Fibroblast of lung (primary cell): ENCODE data around the gene ATP5PF. TPM values are rescaled to one million over a fixed set of nuclear protein-coding genes. Genes with fewer than 3 reads are reported as not detected.
"Not testable (repeated sequence)": the region's sequence is repeated elsewhere in the genome, so short reads cannot be mapped to it uniquely, and the experiment has no call there.

Experiments used
- DNase-seq, 2 donors: peaks; one replicate each; pipeline versions ENCODE4 v3.0.0 to v3.0.0-alpha.2; 2010; ENCODE audit warnings: low read depth in 2 of 2
- H2AFZ ChIP-seq: 2 replicates; pipeline ENCODE4 v1.5.1; 2012; ENCODE audit warnings: low read length, control low read depth, inconsistent platforms
- H3K27ac ChIP-seq: 2 replicates; pipeline ENCODE4 v1.5.1; 2011; ENCODE audit warnings: low read length, control low read depth; ENCODE audit not compliant: insufficient read depth
- H3K27me3 ChIP-seq: 2 replicates; pipeline ENCODE4 v1.5.1; 2011; ENCODE audit warnings: mild to moderate bottlenecking, low read length; ENCODE audit not compliant: control insufficient read depth, insufficient read depth
- H3K36me3 ChIP-seq: 2 replicates; pipeline ENCODE4 v1.5.1; 2011; ENCODE audit warnings: low read length; ENCODE audit not compliant: control insufficient read depth, insufficient read depth
- H3K4me1 ChIP-seq: 2 replicates; pipeline ENCODE4 v1.5.1; 2011; ENCODE audit warnings: low read length; ENCODE audit not compliant: control insufficient read depth, insufficient read depth; ENCODE audit errors: extremely low read depth
- H3K4me2 ChIP-seq: 2 replicates; pipeline ENCODE4 v1.5.1; 2011; ENCODE audit warnings: low read length, control low read depth; ENCODE audit not compliant: insufficient read depth; ENCODE audit errors: extremely low read depth
- H3K4me3 ChIP-seq, 4 experiments: fragments of 200-600 bp in 1 of 4; sonication (generic) in 1 of 4; replicated peaks in 1 of 4; 2 replicates each; pipeline ENCODE4 v1.5.1; 2011 to 2016; ENCODE audit warnings: low read length in 4 of 4, low read depth in 3 of 4, mild to moderate bottlenecking in 3 of 4, control low read depth in 2 of 4, inconsistent platforms in 1 of 4, mixed read lengths in 1 of 4; ENCODE audit not compliant: insufficient read depth in 1 of 4; ENCODE audit errors: control extremely low read depth in 1 of 4
- H3K79me2 ChIP-seq: 2 replicates; pipeline ENCODE4 v1.5.1; 2012; ENCODE audit warnings: mild to moderate bottlenecking, low read length, inconsistent platforms; ENCODE audit not compliant: control insufficient read depth, insufficient read depth
- H3K9ac ChIP-seq: 2 replicates; pipeline ENCODE4 v1.5.1; 2011; ENCODE audit warnings: mild to moderate bottlenecking, low read length, control low read depth; ENCODE audit not compliant: insufficient read depth
- H3K9me3 ChIP-seq: 2 replicates; pipeline ENCODE4 v1.5.1; 2012; ENCODE audit warnings: low read depth, low read length; ENCODE audit not compliant: control insufficient read depth, insufficient read depth
- H4K20me1 ChIP-seq: 2 replicates; pipeline ENCODE4 v1.5.1; 2011; ENCODE audit warnings: low read length; ENCODE audit not compliant: control insufficient read depth, insufficient read depth; ENCODE audit errors: extremely low read depth
- CTCF ChIP-seq, 2 donors: IDR thresholded peaks in 1 of 2; conservative IDR thresholded peaks in 1 of 2; 1 replicate in 1 of 2; 2 replicates in 1 of 2; pipeline ENCODE4 v1.5.1; 2011 to 2012; ENCODE audit warnings: low read length in 2 of 2, control low read depth in 1 of 2, inconsistent platforms in 1 of 2, low read depth in 1 of 2, mild to moderate bottlenecking in 1 of 2
- EZH2 ChIP-seq: IDR thresholded peaks from 2 replicates; pipeline ENCODE4 v1.5.1; 2012; ENCODE audit warnings: low read length, control low read depth, mild to moderate bottlenecking; ENCODE audit errors: missing control alignments
- polyA plus RNA-seq, 2 donors: library from polyadenylated mRNA; depleted of rRNA in 1 of 2; stranded (reverse) in 1 of 2; unstranded in 1 of 2; fragments of >200 nt; gene quantifications; 2 replicates each; pipeline ENCODE4 v1.2.1, GENCODE V29; 2011 to 2012; ENCODE audit warnings: missing spikeins in 1 of 2
- total RNA-seq: library from RNA; depleted of rRNA; stranded (reverse); fragments of >200 nt; gene quantifications from 2 replicates; pipeline ENCODE4 v1.2.1, GENCODE V29; 2014

ATP5PF gene
- total and polyA plus RNA-seq, 2 donors (not counting 1 experiment from before 2014, with no cell fraction given): 46.6 to 260 TPM

- no peak overlapping the region for H3K4me3 ChIP-seq
- no peak overlapping the region for H3K4me2 ChIP-seq
- DNase-seq: no peak
- H4K20me1 ChIP-seq: no peaks in the 10 kb centered on the region
- H3K9ac ChIP-seq: no peak overlapping the region
- no peak overlapping the region for H2AFZ ChIP-seq
- H3K27ac ChIP-seq: no peak overlapping the region
- no peaks in the 10 kb centered on the region for H3K36me3 ChIP-seq
- no peaks in the 10 kb centered on the region for H3K27me3 ChIP-seq
- no peaks in the 10 kb centered on the region for H3K4me1 ChIP-seq
- no peaks in the 10 kb centered on the region for H3K79me2 ChIP-seq
- no peak for TF ChIP-seq CTCF (conservative IDR thresholded peaks at IDR 0.05 in 1 of 2, IDR thresholded peaks at IDR 0.05 in 1 of 2; ENCODE audit: low read depth in 1 of 2, low read length in 2 of 2)
- no peaks in the 10 kb centered on the region for H3K9me3 ChIP-seq
Measured at GRCh38 chr21:25721987-25722386, 12.7 kb downstream of the ATP5PF start.

- Histone ChIP-seq H4K20me1 (no peaks in the 10 kb centered on the region), H3K79me2 (no peaks in the 10 kb centered on the region), H3K36me3 (no peaks in the 10 kb centered on the region), H3K4me1 (no peaks in the 10 kb centered on the region), H3K4me3 (no peak overlapping the region), H3K4me2 (no peak overlapping the region), H2AFZ (no peak overlapping the region), H3K27me3 (no peaks in the 10 kb centered on the region), H3K9me3 (no peaks in the 10 kb centered on the region), H3K9ac (no peak overlapping the region), H3K27ac (no peak overlapping the region)
- peak; percentile 37 to 55 for DNase-seq
- TF ChIP-seq EZH2 (no peak), CTCF (conservative IDR thresholded peaks at IDR 0.05 in 1 of 2, IDR thresholded peaks at IDR 0.05 in 1 of 2; ENCODE audit: low read depth in 1 of 2, low read length in 2 of 2) (no peak)
Measured at GRCh38 chr21:25717491-25718147, 17.1 kb downstream of the ATP5PF start.

- not testable (repeated sequence) for H4K20me1 ChIP-seq, H3K9ac ChIP-seq, H3K79me2 ChIP-seq, H2AFZ ChIP-seq, H3K27me3 ChIP-seq, H3K27ac ChIP-seq, H3K4me1 ChIP-seq, H3K9me3 ChIP-seq, DNase-seq, H3K36me3 ChIP-seq, H3K4me3 ChIP-seq, H3K4me2 ChIP-seq
Measured at GRCh38 chr21:25714066-25714465, 20.6 kb downstream of the ATP5PF start.
